Activated CD4-positive, alpha-beta T cell treated with anti-CD3 and anti-CD28 coated beads for 24 hours (primary cell): ENCODE measurements around the gene BRINP1.

Experiments
- DNase-seq, 2 donors: peaks; one replicate each; pipeline ENCODE4 v3.0.0-alpha.2; 2020; ENCODE audit warnings: low read depth in 2 of 2

Gene BRINP1

GRCh38 chr9:119282476-119283077 lies 86.7 kb downstream of the BRINP1 start:
- DNase-seq: no peak

- no peak for DNase-seq
Observed at GRCh38 chr9:119280740-119281485, 88.3 kb downstream of the BRINP1 start.

DNA sequence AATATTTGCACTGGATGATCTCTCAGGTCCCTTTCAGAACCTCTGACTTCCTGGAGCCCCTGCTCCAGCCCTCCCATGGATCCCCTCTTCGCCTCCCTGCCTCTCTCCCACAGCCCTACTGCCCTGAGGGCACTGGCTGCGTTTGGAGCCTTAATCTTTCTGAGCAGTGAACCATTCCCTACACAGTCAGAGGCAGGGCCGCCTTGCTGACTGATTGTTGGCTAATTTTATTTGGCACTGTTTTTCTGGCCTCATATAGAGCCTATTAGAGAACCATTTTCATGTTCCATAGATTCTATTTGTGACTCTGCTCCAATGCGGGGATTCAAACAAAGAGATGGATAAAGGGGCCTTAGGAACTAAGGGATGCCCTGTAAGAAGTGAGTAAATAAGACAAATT lies 91.1 kb downstream of the BRINP1 start:
- DNase-seq: no peak

DNA sequence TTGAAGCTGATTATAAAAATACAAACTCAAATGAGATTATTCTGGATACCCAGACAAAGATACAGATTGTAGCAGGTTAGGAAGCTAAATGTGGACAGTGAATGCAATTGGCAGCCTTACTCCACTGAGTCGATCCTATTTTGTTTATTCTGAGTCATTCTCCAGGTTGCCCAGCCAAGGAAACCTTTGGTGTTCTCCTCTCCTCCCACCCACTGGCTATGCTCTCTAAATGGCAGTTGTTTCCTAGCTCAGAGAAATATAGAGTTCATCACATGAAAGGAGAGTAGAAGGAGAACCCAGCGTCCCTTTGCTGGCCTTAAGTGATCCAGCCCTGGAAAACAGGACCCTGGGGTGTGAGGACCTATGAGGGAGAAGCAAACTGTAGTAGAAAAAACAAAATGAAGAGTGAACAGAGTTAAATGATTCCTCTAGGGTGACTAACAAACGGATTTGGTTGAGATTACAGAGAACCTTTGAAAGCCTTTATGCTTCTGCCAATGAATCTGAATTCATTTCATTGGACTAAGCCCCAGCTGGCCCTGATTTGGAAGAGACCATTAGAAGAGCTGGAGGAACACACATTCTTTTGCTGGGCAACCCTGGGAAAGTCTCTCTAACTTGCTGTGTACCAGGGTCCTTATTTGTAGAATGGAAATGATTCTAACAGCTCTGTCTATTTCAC lies 95.1 kb downstream of the BRINP1 start:
- DNase-seq: no peak

DNA sequence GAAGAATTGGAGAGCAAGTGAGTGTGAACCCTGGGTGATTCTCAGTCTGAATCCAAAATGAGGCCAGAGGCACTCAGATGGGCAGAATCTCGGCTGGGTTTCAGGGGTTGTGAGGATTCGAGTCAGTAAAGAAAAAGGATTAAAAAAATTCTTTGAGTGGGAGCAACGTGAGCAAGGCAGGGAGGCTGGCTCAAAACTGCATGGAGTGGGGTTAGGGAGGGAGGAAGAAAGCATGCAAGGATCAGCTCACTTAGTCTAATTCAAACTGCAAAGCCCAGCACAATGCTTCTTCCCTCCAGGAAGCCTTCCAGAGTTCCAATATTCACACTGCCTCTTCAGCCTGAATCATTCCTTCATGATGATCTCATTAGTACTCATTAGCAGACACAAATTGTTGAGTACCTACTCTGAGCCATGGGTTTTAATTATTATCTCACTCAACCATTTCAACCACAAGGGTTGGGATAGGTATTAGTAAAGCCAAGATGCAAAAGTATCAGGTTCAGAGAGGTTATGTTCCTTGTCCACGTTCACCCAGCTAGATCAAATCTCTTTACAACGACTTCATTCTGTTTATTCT lies 95.8 kb downstream of the BRINP1 start:
- DNase-seq: no peak

DNA sequence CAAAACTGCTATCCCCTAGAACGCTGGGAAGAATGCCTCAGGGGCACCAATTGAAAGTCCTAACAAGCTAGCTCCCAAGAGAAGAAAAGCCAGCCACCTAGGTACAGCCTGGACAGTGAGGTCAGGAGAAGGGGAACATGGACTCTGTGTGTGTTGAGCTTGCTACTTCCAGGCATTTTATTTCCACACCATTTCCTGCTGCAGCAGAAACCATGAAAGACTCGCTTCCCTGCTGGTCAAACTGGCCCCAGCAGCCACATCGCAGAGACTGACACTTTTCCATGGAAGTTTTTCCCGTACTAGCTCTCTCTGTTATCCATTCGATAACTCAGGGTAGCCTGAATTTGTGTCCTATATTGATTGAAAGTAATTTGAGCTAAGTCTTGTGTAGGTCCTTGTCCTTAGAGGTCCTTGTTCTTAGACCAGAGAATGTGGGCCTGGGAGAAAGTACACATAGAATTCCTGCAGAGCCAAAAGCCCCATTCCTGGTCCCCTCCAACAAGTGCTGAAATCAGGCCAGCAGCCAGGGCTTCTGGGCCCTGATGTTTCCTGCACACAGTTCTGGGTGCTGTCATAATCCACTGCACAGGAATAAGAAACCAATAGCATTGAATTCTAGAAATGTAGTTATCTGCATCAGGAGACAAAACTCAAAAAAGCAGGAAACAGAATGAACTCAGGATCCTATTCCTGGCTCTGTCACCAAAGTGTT lies 96.6 kb downstream of the BRINP1 start:
- no peak for DNase-seq

DNA sequence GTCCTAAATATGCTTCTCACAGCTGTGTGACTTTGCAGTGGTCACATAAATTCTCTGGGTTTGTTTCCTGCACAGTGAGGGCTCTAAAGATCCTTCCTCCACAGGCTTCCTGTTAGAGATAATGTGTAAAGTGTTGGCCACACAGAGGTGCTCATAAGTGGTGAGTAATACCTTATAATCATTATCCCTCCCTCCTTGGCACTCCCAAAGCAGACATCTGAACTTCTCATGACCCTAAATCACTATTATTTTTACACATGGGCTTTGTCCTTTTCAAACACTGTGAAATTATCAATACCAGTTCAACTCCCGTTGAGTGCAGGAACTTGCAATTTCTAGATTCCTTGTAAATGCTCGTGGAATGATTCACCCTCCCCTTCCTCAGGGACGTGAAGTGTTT lies 100.2 kb downstream of the BRINP1 start:
- no peak for DNase-seq

DNA sequence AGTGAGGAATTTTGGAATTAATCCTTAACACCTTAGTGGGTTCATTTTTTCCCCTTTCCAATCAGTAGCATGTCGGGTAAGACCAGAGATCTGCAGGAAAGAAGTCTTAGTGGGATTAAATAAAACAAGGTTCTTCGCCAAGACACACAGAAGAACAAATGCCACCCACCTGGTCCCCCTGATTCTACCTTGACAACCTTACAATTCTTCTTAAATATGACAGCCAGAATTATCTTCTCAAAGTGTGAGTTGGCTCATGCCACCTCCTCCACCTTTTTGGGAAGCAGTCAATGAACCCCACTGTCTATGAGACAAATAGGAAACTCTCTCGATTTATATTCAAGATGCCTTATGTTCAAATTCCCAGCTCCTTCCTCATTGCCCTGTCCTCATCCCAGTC lies 105.1 kb downstream of the BRINP1 start:
- DNase-seq: no peak

DNA sequence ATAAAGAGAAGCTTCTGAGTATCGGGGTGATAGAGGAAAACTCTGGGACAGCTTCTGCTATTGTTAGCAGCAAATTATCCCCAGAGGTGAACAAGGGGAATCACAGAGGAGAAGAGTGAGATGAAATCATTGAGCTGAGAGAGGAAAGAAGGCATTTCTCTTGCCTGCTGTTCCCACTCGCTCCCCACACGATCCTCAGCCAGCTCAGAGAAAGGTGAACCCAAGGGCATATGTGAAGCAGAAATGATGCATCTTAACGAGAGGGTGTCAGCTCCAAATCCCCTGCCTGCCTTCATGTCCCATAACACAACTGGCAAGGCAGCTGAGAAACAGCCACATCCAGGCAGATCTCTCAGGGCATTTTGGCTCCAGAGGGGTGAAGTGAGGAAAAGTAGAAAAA lies 111.6 kb downstream of the BRINP1 start:
- DNase-seq: no peak

GRCh38 chr9:119255116-119255515 lies 114.1 kb downstream of the BRINP1 start:
- DNase-seq: no peak

- DNase-seq: no peak
Observed at GRCh38 chr9:119252671-119253299, 116.5 kb downstream of the BRINP1 start.

DNA sequence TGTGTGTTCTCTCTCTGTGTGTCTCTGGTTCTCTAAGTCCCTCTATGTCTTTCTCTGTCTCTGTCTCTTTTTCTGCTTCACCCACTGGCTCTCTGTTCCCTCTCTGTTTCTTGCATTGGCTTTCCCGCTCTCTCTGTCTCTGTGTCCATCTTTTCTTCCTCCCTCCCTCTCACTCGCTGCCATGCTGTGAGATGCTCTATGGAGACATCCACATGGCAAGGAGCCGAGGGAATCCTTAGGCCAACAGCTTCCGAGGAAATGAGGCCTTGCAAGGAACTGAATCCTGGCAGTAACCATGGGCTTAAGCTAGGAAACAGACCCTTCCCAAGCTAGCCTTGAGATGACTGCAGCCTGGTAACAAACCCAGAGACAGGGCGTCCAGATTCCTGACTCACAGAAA lies 117.3 kb downstream of the BRINP1 start:
- no peak for DNase-seq

GRCh38 chr9:119250730-119251129 lies 118.5 kb downstream of the BRINP1 start:
- DNase-seq: no peak

DNA sequence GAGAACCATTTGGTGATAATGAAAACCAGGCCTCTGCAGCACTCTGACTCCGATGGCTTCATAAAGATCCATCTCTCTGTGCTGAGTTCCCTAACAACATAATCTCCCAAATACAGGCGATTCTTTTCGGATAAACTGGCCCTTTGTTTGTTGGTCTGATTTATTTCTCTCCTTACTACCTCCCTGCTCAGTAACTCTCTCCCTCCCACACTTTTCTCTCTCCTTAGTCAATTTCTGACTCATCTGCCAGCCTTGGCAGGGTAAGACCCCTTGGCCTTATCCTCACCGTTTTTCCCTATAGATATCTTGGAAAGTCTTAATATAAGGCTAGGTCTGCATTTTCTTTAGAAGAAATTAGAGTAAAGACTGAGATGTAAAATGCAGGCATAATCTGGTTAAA lies 128.7 kb downstream of the BRINP1 start:
- no peak for DNase-seq

DNA sequence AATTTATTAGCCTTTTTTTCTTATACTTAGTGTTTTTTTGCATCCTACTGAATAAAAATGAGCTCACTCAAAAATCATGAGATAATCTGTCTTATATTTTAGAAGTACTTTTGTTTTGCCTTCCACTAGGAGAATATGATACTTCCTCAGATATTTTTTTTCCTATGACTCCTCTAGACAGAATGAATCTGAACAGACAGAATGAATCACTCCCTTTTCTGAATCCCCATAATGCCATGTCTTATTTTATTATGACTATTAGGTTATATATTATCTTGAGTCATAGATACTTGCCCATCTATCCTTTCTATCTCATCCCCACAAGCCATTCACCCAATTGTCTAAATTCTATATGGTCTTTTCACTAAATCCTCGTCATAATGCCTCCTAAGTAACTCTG lies 134.6 kb downstream of the BRINP1 start:
- DNase-seq: no peak

DNA sequence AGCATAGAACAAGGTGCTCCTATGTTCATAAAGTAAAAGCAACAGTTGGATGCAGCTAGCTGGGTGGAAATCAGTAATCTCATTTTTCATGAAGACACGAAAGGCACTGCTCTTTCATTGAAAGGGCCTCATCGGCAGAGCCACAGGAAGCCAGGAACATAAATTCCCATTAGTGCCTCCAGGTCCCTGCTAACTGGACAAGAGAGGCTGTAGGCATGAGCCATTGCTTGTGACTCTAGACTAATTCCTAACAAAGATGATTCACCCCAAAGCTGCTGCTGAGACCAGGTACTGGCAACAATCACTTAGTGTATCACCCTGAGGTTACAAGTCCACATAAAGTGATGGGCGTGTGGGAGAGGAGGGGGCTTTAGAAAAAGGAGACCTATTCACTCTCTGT lies 141.8 kb downstream of the BRINP1 start:
- no peak for DNase-seq

DNA sequence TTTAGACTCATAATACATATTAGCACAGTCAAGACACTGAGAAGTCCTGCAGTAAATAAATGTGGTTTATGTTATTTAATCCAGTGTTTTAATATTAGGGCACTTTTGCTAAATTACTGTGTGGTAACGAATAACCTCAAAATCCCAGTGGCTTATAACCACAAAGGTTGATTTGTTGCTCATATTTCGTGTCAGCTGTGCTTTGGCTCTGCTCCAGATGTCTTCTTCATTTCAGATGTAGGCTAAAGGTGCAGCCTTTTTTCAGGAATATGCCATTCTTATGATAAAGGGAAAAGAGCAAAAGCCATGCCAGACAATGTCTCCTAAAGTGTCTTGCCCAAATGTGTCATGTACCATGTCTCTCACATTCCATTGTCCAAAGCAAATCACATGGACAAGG lies 144.8 kb downstream of the BRINP1 start:
- DNase-seq: no peak

GRCh38 chr9:119221276-119221675 lies 148.0 kb downstream of the BRINP1 start:
- DNase-seq: no peak

DNA sequence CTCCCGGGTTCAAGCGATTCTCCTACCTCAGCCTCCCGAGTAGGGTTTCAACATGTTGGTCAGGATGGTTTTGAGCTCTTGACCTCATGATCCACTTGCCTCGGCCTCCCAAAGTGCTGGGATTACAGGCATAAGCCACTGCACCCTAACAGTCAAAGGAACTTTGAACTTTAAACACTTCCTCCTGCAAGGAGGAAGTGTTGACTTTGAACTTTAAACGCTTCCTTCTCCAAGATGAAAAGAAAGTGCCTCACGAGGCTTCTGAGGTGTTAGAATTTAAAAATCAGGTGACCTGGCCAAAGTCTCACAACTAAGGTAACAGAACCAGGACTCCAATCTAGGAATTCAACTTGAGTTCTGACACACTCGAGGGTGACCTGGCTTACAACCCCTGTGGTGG lies 150.9 kb downstream of the BRINP1 start:
- no peak for DNase-seq

- no peak for DNase-seq
Observed at GRCh38 chr9:119216651-119217331, 152.4 kb downstream of the BRINP1 start.

DNA sequence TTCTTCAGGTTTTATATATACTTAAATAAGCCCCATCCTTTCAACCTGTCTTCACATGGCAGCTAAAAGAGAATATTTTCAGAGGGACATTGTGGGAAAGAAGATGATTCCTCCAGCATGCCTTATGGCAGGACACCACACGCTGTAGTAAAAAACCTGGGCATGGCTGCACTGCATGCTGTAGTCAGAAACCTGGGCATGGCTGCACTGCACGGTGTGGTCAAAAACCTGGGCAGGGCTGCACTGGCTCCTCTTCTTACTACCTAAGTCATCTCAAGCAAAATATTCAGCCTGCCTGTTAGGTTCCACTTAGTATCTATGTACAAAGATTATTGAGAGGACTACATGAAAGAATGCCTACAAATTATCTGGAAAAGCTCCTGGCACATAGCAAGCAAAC lies 153.6 kb downstream of the BRINP1 start:
- DNase-seq: no peak
